AG09319 (cell line): Measurements from ENCODE around the gene LGALS3BP.

Experiments used
- DNase-seq: peaks from one replicate; pipeline ENCODE4 v3.0.0-alpha.2; 2010; ENCODE audit warnings: low read depth; ENCODE audit errors: extremely low read depth
- TF ChIP-seq, protein P1 (sequence below): IDR thresholded peaks from 2 replicates; pipeline ENCODE4 v1.5.1; 2011; ENCODE audit warnings: low read depth, mild to moderate bottlenecking, inconsistent platforms, low read length, moderate library complexity

LGALS3BP gene

DNA sequence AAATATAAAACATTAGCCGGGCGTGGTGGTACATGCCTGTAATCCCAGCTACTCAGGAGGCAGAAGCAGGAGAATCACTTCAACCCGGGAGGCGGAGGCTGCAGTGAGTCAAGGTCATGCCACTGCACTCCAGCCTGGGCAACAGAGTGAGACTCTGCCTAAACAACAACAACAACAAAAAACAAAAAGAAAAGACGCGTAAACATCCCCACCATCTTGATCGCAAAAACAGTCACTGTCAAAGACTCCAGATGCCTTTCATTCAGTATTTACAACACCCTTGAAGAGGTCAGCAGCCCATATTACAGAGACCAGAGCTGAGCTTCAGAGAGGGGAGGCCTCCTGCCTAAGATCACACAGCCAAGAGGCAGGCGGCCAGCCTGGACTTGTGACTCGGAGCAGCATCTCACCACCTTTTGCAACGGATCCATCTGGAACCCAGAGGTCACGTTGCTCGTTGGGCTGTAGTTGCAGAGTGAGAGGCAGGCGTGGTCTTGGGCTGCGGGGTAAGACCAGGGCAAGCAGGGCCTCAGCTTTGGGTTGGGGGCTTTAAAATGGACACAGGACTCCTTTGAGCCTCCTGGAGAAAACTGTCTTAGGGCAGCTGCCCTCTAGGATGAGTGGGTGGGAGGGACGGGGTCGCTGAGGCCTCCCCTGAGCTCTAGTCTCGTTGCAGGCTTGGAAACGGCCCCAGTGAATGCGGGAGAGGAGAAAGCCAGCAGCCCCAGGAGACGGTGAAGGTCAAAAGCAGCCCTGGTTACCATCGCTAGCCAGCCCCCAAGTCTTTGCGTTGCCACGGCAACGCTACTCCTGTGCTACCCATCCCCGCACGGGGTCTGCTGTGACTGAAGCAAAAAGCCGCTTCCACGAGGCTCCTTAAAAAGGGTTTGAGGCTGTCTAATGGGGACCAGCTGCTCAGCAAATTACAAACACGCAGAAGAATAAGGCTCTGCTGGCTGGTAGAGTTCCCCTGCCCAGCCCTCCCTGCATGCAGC lies 26.1 kb downstream of the LGALS3BP start:
- no peak for DNase-seq
- TF ChIP-seq, protein P1, sequence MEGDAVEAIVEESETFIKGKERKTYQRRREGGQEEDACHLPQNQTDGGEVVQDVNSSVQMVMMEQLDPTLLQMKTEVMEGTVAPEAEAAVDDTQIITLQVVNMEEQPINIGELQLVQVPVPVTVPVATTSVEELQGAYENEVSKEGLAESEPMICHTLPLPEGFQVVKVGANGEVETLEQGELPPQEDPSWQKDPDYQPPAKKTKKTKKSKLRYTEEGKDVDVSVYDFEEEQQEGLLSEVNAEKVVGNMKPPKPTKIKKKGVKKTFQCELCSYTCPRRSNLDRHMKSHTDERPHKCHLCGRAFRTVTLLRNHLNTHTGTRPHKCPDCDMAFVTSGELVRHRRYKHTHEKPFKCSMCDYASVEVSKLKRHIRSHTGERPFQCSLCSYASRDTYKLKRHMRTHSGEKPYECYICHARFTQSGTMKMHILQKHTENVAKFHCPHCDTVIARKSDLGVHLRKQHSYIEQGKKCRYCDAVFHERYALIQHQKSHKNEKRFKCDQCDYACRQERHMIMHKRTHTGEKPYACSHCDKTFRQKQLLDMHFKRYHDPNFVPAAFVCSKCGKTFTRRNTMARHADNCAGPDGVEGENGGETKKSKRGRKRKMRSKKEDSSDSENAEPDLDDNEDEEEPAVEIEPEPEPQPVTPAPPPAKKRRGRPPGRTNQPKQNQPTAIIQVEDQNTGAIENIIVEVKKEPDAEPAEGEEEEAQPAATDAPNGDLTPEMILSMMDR = no peak

GRCh38 chr17:78952706-78953105 lies 27.0 kb downstream of the LGALS3BP start:
- no peak for DNase-seq
- TF ChIP-seq, protein P1 = no peak

GRCh38 chr17:78951967-78952551 lies 27.7 kb downstream of the LGALS3BP start:
- no peak for DNase-seq
- TF ChIP-seq, protein P1 = no peak

- no peak for DNase-seq
- TF ChIP-seq, protein P1 = no peak
Observed at GRCh38 chr17:78950870-78951269, 28.9 kb downstream of the LGALS3BP start.

DNA sequence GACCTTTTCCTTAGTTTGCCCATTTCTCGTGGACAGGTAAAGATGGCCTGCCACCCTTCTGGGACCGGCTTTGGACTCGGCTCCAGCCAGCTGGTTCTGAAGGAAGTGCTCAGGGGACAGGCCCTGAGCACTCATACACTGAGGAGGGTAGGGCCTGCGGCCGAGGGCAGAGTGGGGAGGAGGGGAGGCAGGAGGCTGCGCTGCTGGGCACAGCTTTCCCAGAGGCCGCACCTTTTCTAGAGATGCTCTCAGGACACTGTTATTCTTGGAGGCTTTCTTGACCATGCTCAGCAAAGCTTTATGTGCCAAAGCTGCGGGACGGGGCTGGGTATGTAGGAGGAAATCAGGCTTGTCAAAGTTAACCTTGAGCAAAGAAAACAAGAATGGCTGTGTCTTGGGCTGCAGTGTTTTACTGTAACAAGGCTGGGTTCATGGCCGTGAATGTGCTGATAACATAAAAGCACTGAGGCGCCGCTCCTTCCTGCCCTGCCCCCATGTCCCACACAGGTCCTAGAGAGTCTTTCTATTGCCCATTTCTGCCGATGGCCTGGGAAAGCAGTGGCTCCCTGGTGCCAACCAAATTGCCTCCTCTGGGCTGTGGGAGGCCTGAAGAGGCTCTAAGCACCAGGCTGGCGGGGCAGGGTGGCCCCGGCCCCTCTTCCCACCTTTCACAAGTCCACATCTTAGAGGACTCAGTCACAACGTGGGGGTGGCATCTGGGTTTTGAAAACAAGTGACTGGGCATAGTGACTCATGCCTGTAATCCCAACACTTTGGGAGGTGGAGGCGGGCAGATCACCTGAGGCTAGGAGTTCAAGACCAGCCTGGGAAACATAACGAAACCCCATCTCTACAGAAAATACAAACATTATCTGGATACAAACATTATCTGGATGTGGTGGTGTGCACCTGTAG lies 32.2 kb downstream of the LGALS3BP start:
- TF ChIP-seq, protein P1 = no peak
- DNase-seq = no peak

- TF ChIP-seq, protein P1 = no peak
- DNase-seq = no peak
Observed at GRCh38 chr17:78946631-78947030, 33.1 kb downstream of the LGALS3BP start.
